Measurements from ENCODE around the gene TRAPPC3. TPM values are rescaled to one million over a fixed set of nuclear protein-coding genes. Genes with fewer than 3 reads are reported as not detected.
"Not testable (repeated sequence)": the region's sequence is repeated elsewhere in the genome, so short reads cannot be mapped to it uniquely, and the experiment has no call there.

TRAPPC3 gene
- polyA plus RNA-seq, 10 donors: 32.3 to 44.8 (median 33.9) TPM

DNA sequence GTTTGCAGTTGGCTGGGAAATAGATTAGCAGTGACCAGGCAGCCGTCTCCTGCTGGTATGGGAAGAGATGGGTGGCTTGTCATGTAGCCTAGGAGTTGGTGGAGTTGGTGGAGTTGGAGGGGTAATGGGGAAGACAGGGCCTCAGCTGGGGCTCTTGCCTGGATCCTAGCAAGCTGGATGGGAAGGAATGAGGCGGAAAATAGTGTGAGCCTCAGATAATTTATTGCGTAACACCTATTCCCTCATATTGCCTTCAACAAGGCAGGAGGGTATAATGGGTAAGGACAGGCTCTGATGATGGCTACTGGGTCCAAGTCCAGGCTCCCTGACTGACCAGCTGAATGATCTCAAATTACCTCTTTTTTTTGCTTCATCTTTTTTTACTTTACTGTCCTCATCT, 19.2 kb upstream of the TRAPPC3 start:
- no peak for DNase-seq

DNA sequence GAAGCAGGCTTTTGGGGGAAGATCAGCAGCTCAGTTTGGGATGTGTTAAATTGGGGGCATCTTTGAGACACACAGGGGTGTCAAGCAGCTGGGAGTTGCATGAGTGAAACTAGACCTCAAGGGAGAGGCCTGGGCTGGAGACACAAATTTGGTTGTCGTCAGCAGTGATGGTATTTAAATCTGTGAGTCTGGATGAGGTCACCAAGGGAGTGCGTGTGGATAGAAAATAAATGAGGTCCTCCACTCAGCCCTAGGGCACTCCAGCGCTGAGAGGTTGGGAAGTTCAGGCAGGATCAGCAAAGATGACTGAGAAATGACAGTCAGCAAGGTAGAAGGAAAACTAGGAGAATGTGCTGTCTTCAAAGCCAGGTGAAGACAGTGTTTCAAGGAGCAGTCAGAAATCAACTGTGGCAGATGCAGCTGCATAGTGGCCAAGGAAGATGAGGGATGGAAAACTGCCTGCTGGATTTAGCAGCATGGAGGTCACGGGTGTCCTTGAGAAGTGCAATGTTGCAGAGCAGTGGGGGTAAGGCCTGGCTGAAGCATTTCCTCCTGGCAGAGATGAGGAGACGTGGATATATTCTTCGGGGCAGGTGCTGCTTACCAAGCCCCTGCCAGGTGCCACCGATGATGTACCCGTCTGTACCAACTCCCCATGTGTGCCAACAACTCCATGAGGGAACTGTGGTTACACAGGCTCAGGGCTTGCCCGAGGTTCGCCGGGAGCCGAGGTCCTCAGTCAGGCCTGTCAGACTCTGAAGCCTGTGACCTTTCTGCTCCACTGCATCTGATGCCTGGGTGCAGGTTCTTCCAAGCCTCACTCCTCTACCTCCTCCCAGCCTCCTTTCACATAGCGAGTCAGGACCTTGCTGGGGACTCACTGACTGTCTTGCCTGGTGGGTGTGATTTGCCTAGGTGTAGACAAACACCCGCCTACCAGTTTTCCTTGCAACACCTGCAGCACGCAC, 17.9 kb upstream of the TRAPPC3 start:
- no peak for DNase-seq

DNA sequence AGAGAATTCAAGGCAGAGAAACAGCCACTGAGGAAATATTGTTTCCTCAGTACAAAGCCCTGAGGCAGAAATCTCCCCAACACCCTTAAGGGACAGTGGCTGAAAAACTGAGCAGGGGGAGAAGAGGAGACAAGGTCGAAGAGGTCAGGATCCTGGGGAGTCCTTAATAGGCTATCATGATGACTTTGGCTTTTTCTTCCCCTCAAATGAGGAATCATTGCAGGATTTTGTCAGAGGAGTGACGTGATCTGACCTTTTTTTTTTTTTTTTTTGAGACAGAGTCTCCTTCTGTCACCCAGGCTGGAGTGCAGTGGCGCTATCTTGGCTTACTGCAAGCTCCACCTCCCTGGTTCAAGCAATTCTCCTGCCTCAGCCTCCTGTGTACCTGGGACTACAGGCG, 16.9 kb upstream of the TRAPPC3 start:
- no peak for DNase-seq

DNA sequence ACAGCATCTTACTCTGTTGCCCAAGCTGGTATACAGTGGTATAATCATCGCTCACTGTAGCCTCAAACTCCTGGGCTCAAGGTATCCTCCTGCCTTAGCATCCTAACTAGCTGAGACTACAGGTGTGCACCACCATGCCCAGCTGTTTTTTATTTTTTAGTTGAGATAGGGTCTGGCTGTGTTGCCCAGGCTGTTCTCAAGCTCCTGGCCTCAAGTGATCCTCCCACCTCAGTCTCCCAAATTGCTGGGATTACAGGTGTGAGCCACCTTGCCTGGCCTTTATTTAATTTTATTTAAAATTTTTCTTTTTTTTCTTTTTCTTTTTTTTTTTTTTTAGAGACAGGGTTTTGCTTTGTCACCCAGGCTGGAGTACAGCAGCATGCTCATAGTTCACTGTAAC, 15.9 kb upstream of the TRAPPC3 start:
- DNase-seq: no peak

DNA sequence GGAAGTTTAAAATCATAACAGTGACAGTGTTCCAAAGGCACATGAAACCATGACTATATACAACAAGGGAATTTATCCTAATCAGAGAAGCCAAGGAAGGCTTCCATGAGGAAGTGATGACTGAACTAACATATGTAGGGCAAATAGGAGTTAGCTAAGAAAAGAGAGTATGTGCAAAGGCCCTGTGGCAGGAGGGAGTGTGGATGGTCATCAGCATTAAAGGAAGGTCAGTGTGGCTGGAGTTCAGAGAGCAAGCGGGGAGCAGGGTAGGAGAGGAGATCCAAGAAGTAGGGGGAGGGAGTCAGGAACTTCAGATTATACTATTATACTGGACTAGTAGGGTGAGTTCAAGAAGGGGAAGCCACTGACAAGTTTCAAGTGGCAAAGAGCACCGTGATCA, 15.1 kb upstream of the TRAPPC3 start:
- no peak for DNase-seq

DNA sequence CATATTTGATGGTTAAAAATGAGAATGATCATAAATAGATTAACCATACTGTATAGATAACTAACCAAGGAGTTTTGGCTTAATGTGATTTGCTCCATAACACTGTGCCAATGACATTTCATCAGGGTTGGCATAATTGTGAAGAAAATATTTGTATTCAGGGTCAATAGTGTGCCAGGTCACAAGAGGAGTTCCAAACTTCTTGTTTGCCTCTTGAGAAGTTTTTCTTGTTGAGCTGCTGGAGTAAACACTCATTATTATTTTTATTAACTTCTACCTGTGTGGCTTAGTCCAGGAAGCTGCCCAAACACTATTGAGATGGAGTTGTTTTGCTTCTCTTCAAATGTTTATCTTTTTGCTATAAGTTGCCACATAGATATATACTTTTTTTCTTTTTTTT, 14.1 kb upstream of the TRAPPC3 start:
- no peak for DNase-seq

DNA sequence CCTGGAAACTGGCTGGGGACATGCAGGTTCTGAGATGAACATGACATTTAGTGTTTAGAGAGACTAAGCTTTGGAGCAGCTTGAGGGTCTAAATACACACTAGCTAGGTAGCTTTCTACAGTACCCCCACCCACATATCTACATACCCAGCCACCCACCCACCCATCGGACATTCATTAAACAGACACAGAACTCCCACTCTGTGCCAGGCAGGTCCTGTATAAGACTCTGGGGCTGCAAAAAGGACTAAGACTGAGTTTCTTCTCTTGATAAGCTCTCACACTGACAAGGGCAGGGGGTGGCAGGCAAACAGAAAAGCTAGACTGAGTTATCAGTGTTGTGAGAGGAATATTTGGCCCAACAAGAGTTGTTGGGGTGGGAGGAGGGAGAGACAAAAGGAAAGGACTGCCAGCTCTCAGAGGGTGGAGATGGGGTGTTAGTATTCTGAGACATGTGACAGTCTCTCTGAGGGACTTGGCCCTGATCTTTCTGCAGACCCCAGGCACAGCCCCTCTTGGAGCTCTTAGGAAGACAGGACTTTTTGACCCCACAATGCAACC, 13.5 kb upstream of the TRAPPC3 start:
- no peak for DNase-seq

DNA sequence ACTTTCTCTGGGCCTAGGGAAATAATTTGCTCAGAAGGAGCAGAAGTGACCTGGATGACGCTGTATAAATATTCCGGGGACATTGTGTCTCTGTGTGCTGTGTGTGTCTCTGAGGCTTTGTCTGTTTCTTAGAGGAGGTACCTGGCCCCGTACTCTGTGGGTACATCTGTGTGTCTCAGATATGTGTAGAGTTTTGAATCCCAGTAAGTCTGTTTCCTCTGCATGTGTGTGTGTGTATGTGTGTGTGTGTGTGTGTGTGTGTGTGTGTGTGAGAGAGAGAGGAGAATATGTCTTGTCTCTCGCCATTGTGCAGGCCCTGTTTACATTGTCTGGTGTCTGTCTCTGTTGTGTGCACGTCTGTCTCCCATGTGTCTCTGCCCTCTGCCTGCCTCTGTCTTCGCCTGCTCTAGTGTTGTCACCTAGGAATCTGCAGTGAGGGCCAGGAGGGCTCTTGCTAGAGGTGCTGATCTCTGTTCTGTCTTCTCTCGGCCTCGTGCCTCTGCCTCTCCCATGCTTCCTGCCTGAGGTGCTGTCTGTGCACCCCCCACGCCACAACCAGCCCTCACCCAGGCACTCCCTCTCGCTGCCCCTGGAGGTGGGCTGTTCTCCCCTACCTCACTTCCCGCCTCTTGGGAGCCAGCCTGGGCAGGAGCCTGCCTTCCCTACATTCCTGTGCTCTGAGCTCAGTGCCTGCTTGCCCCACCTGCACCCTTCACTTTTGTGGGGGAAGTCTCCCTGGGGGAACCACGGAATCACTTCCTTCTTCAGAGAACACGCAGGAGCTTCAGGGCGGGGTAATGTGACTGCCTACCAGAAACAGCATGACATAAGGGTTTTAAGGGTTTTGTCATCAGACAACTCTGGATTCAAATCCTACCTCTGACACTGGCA, 12.6 kb upstream of the TRAPPC3 start:
- DNase-seq: no peak

DNA sequence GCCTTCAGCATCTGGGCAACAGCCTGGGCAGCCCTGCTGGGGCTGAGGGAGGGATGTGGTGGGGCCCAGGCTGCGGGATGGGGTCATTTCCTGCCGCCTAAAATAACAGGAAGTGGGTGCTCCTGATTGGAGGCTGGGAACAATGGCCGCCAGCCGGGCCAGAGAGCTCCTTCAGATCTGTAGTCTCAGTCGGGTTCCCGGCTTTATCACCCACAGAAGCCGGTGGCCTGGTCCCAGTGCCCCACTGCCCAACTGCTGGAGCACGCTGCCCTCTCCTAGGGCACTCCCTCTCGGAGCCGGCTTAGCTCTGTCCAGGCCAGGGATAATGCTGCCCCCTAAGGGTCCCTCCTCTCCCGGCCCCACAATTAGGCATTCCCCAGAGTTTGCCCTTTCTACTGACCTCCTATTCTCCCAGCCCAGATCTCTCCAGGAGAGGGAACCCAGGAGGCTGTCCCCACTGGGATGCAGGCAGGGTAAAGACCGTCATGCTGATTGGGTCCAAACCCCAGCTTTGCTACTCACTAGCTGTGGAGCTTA, 11.7 kb upstream of the TRAPPC3 start:
- peak; percentile 33 to 78 (median 53) for DNase-seq

DNA sequence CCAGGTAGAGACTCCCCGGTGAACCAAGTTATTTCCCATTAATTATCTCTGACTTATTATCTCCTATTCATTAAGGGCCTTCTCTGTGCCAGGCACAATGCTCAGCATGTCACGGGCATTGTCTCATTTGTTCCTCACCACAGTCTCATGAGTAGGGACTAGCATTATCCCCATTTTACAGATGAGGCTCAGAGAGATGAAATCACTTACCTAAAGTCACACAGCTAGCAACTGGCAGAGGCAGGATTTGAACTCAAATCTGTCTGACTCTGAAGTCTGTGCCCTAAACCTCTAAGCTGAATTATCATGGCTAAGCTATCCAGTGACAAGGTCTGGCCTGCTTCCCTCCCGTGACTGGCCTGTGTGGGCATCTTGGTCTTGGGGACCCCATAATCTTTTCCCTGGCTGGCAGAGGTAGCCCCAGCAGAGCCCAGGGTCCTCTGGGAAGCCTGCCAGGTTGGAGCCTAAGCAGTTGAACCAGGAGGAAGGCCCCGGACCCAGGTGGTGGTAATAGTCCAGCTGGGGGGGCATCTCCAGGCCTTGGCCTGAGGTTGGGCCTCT, 11.2 kb upstream of the TRAPPC3 start:
- no peak for DNase-seq

DNA sequence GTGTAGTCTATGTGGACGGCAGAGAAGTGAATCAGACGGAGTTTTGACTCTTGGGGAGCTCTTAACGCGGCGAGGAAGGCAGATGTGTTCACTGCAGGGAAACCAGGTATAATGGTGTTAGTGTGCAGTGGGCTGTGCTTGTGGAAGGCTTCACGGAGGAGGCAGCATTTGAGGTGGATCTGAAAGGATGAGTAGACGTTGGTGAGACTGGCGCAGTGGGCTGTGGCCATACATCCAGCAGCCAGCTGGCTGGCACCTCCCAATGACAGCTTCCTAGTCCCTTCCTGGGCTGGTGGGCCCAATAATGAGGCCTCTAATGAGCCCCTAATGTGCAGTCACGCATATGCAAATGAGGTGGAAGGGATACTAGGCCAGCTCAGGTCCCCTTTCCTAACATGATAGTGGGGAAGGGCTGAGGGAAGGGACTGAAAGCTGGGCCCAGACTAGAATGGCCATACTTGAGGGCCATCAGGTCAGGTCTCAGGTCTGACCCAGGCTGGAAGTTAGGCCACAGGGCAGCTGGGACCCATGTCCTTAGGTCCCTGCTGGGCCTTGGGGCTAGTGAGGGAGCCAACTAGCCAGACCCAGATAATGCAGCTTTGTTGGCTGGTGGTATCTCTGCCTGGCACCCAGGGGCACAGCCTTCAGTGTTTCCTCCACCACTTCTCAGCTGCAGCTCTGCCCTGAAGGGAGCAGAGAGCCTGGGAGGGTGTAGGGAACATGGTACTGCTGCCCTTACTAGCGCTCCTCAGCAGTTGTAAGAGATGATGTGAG, 10.5 kb upstream of the TRAPPC3 start:
- no peak for DNase-seq

DNA sequence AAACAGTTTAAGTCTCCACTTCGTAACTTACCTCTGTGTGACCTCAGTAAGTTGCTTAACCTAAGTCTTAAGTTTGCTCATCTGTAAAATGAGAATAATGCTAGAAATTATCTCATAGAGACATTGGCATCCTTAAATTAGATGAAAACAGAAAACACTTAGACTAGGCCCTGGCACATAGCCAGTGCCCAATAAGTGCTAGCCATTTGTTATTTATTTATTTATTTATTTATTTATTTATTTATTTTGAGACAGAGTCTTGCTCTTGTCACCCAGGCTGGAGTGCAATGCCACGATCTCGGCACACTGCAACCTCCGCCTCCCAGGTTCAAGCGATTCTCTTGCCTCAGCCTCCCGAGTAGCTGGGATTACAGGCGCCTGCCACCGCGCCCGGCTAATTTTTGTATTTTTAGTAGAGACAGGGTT, 9.6 kb upstream of the TRAPPC3 start:
- DNase-seq: not testable (repeated sequence)

DNA sequence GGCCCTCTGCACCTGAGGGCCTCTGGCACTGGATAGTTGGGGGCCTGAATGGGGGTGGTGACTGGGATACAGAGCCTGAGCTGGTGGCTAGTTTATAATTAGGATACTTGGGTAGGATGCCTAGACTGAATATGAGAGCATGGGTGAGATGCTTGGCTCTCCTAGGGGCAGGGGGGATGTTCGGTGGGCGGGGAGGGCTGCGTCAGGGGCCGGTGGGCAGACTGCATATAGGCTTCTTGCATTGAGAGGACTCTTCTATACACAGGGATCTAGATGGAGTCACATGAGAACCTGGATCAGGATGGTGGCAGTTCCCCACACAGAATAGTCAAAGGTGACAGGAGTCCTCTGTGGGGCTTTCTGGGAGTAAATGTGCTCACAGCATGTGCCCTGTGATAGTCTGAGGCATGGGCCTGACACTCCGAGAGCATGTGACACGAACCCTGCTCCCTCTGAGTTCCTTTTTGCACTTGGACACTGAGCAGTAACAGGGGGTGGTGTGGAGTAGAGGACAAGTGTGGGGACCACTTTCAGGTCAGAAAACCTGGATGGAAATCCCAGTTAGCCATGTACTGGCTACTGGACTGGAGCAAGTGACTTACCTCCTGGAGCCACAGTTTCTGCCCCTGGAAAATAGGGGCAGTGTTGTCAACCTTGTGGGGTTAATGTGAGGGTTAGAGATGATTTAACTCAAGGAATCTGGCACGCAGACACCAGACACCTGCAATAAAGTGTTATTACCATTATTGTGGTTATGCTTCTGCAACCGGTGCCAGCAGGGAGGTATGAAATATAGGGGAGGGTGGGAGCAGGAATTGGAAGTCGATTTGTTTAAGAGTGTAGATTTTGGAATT, 8.9 kb upstream of the TRAPPC3 start:
- DNase-seq: no peak

DNA sequence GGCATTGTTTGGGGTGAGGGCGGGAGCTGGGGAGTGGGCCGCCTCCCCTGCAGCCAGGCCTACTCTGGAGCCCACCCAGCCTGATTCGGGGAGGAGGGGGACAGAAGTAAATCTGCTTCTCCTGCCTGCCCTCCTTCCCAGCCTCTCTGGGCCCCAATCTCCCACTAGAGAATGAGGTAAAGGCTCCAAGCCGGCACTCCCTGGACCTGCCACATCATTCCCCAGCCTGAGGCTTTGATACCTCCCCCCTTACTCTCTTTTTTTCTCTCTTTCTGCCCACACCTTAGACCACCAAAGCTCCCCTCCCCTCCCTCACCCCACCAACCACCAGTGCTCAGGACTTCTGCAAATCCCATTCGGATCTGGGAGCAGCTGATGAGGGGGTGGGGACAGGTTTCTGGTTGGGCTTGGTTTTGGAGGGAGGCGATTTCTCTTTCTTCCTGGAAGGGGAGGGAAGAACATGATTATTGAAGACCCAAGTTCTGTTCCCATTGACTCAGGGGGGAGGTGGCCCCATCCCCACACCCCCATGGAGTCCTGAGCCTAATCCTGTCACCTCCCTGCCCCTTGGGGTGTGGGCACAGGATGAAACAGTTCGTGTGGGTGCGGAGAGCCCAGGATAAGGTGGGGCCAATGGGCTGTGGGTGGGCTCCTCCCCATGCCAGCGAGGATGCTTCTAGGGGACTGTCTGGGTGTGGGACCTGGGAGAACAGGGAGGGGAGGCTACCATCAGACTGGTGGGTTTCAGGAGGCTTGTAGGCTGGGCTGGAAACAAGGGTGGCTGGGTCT, 8.0 kb upstream of the TRAPPC3 start:
- peak in 2 of 3 donors; percentile 76 to 84 for DNase-seq

DNA sequence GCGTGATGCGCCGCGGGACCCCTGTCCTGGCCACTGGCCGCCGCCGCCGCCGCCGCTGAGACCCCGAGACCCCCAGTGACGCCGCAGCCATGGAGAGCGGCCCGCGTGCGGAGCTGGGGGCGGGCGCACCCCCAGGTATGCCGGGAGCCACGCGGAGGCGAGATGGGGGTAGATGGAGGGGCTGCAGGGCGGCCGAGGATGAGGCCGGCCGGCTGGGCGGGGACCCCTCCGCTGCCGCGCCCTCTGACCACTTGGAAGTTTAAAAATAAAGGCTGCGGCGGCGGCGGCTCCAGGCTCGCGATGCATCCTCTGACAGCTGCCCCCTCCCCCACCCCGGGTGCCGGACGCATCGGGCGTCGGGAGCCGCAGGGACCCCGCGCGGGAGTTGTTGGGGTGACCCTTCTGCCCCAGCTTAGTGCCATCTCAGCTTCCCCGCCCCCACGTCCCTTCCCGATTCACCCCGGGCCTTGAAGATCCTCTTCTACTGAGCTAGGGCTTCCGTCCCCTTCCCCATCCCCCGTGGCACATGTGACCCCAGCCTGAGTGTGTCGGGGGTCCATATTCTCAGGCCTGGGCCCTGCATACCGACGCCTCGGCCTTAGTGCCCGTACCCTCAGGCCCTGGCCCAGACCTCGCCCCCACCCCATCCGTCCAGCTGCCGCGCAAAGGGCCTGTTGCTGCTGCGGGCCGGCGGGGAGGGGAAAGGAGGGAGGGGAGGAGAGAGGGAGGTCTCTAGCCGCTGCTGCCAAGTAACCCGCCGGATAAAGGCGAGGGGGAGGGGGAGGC, 7.2 kb upstream of the TRAPPC3 start:
- peak; percentile 67 to 94 (median 77) for DNase-seq

DNA sequence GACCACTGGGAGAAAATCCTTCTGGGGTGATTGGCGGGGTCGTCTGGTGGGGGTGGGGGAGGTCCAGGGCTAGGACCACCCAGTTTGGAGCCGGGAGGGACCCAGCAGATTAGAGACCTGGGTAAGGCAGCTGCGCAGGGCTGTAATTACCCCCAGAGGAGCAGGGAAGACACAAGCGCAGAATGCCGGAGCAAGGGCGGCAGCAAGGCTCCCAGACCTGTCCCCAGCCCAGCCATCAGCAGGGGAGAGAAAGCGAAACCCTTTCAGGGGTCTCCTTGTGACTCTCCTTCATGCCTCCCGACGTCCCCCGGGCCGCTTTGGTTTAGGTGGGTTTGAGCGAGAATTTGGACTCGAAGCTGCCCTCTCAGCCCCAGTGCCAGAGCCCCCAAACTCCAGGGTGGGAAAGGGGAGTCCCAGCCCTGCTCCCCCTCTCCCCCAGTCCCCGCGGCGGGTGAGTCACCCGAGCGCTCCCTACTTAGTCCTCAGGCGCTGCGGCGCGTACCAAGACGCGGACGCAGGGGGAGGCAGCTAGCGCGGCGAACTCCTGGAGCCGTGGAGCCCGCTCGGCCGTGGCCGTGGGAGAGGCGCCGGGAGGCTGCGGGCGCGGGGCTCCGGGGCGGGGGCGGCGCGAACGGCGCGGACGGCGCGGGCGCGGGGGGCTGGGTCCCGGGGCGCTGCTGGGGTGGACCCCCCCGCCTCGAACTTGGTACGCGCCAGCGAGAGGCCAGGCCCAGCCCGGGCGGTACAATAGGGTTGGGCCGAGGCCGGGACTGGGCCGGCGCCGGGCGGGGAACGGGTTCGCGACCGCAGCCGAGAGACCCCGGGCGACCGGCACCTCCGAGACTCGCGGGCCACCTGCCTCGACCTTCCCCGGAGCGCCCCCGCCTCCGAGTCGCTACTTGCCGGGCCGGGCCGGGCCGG, 6.4 kb upstream of the TRAPPC3 start, which contains the start of gene MAP7D1:
Gene MAP7D1, plus strand, starts transcription at position 753 of the 921 bp plus-strand sequence. CDS start 258 bp downstream, outside the sequence.
- DNase-seq: peak; percentile 86 to 94 (median 89)

All from muscle of back (tissue), 11 donors.